ENCODE measurements around the gene ARF4. TPM values are rescaled to one million over a fixed set of nuclear protein-coding genes. Genes with fewer than 3 reads are reported as not detected.

The ARF4 gene
- total and polyA plus RNA-seq, 2 donors (not counting 1 experiment from before 2014, with no cell fraction given), result 30.2 to 38.1 TPM

- no peak for TF ChIP-seq EZH2 (IDR thresholded peaks at IDR 0.05; ENCODE audit: borderline replicate concordance, insufficient read depth, low read depth, low read length, poor library complexity, severe bottlenecking)
- no peak for TF ChIP-seq CTCF (IDR thresholded peaks at IDR 0.05)
- CTCF ChIA-PET, result no interaction called here
- Mint-ChIP-seq H3K27me3 (no peaks in the 10 kb centered on the region), H3K9me3 (ENCODE audit: insufficient read depth) (no peaks in the 10 kb centered on the region), H3K4me1 (no peaks in the 10 kb centered on the region), H3K4me3 (no peak overlapping the region), H3K27ac (no peak overlapping the region)
- no peak overlapping the region for H2AFZ ChIP-seq (ENCODE audit: insufficient read depth, low read depth, low read length, poor library complexity, severe bottlenecking)
- no peak overlapping the region for H3K4me2 ChIP-seq (replicated peaks; ENCODE audit: low read depth, low read length, poor library complexity, severe bottlenecking)
- no peak overlapping the region for H3K9ac ChIP-seq (ENCODE audit: low read length)
- no peaks in the 10 kb centered on the region for H3K4me1 ChIP-seq (ENCODE audit: control insufficient read depth in 2 of 2, insufficient read depth in 2 of 2, low read length in 2 of 2)
- H3K9me3 ChIP-seq (ENCODE audit: control extremely low read depth in 1 of 3, control insufficient read depth in 2 of 3, insufficient read depth in 1 of 3, low read length in 2 of 3), result peaks cover 0 to 2% (median 0%) of the 10 kb centered on the region in 3 donors
- H4K20me1 ChIP-seq (ENCODE audit: control insufficient read depth, insufficient read depth, low read length, poor library complexity, severe bottlenecking), result no peaks in the 10 kb centered on the region
- intact Hi-C loops (cut with micrococcal nuclease), result no loop called here
- WGBS (ENCODE audit: insufficient coverage), result 100% methylated on average over 2 of the region's 6 CpGs
- no peaks in the 10 kb centered on the region for H3K79me2 ChIP-seq (ENCODE audit: control insufficient read depth, insufficient read depth, low read length)
- no peaks in the 10 kb centered on the region for H3K27me3 ChIP-seq (replicated peaks in 1 of 4; ENCODE audit: control extremely low read depth in 1 of 4, control insufficient read depth in 3 of 4, insufficient read depth in 4 of 4, low read length in 3 of 4)
- no peak overlapping the region for H3K27ac ChIP-seq (ENCODE audit: low read length in 2 of 2)
- H3K4me3 ChIP-seq (ENCODE audit: control extremely low read depth in 1 of 5, extremely low read depth in 1 of 5, insufficient read depth in 1 of 5, low read depth in 2 of 5, low read length in 4 of 5), result no peak overlapping the region
- H3K36me3 ChIP-seq (replicated peaks in 1 of 2; ENCODE audit: control extremely low read depth in 1 of 2, control insufficient read depth in 1 of 2, extremely low read depth in 1 of 2, insufficient read depth in 2 of 2, low read length in 1 of 2), result peaks cover 15 to 45% of the 10 kb centered on the region in 2 experiments
- POLR2A ChIA-PET, result no interaction called here
- no peak for ATAC-seq (ENCODE audit: low read depth)
- no peak for DNase-seq
These were observed 30.8 kb upstream of the ARF4 start for GRCh38 chr3:57627976-57628375.

GRCh38 chr3:57624801-57625200 is 27.7 kb upstream of the ARF4 start:
- H3K4me2 ChIP-seq (replicated peaks; ENCODE audit: low read depth, low read length, poor library complexity, severe bottlenecking), result no peak overlapping the region
- DNase-seq (no peak), ATAC-seq (ENCODE audit: low read depth) (no peak)
- H3K79me2 ChIP-seq (ENCODE audit: control insufficient read depth, insufficient read depth, low read length), result no peaks in the 10 kb centered on the region
- H3K4me3 Mint-ChIP-seq, result no peak overlapping the region
- intact Hi-C loops (cut with micrococcal nuclease), result no loop called here
- H3K4me3 ChIP-seq (ENCODE audit: control extremely low read depth in 1 of 5, extremely low read depth in 1 of 5, insufficient read depth in 1 of 5, low read depth in 2 of 5, low read length in 4 of 5), result no peak overlapping the region
- H3K9me3 Mint-ChIP-seq (ENCODE audit: insufficient read depth), result no peaks in the 10 kb centered on the region
- ChIA-PET POLR2A (no interaction called here), CTCF (interaction anchor here (1.1 kb wide), 1 partner anchor 69 kb away, joined by 3 read pairs; the partner anchor contains the start of gene PDE12)
- TF ChIP-seq EZH2 (IDR thresholded peaks at IDR 0.05; ENCODE audit: borderline replicate concordance, insufficient read depth, low read depth, low read length, poor library complexity, severe bottlenecking), result no peak
- TF ChIP-seq CTCF (IDR thresholded peaks at IDR 0.05), result no peak
- H3K27ac Mint-ChIP-seq, result no peak overlapping the region
- H3K27me3 Mint-ChIP-seq, result no peaks in the 10 kb centered on the region
- peaks cover 13 to 26% of the 10 kb centered on the region in 2 experiments for H3K36me3 ChIP-seq (replicated peaks in 1 of 2; ENCODE audit: control extremely low read depth in 1 of 2, control insufficient read depth in 1 of 2, extremely low read depth in 1 of 2, insufficient read depth in 2 of 2, low read length in 1 of 2)
- H3K4me1 ChIP-seq (ENCODE audit: control insufficient read depth in 2 of 2, insufficient read depth in 2 of 2, low read length in 2 of 2), result no peaks in the 10 kb centered on the region
- H4K20me1 ChIP-seq (ENCODE audit: control insufficient read depth, insufficient read depth, low read length, poor library complexity, severe bottlenecking), result no peaks in the 10 kb centered on the region
- H3K4me1 Mint-ChIP-seq, result no peaks in the 10 kb centered on the region
- H3K9me3 ChIP-seq (ENCODE audit: control extremely low read depth in 1 of 3, control insufficient read depth in 2 of 3, insufficient read depth in 1 of 3, low read length in 2 of 3), result peaks cover 0 to 2% (median 0%) of the 10 kb centered on the region in 3 donors
- 94% methylated on average over 2 of the region's 3 CpGs for WGBS (ENCODE audit: insufficient coverage)
- no peaks in the 10 kb centered on the region for H3K27me3 ChIP-seq (replicated peaks in 1 of 4; ENCODE audit: control extremely low read depth in 1 of 4, control insufficient read depth in 3 of 4, insufficient read depth in 4 of 4, low read length in 3 of 4)
- H3K27ac ChIP-seq (ENCODE audit: low read length in 2 of 2), result no peak overlapping the region
- H2AFZ ChIP-seq (ENCODE audit: insufficient read depth, low read depth, low read length, poor library complexity, severe bottlenecking), result no peak overlapping the region
- no peak overlapping the region for H3K9ac ChIP-seq (ENCODE audit: low read length)

All from B cell (primary cell).